ENCODE measurements around the gene HDGF.
"Not testable (repeated sequence)": the region's sequence is repeated elsewhere in the genome, so short reads cannot be mapped to it uniquely, and the experiment has no call there.

The HDGF gene

GRCh38 chr1:156757572-156758253 lies 6.2 kb upstream of the HDGF start:
- not testable (repeated sequence) for DNase-seq (ENCODE audit: low spot score); H3K4me3 Mint-ChIP-seq; H3K27ac Mint-ChIP-seq; H3K4me1 Mint-ChIP-seq (ENCODE audit: low read depth); H3K27me3 Mint-ChIP-seq (ENCODE audit: low read depth); H3K36me3 Mint-ChIP-seq (ENCODE audit: low read depth); H3K9me3 Mint-ChIP-seq

GRCh38 chr1:156756355-156756754 lies 4.9 kb upstream of the HDGF start:
- Mint-ChIP-seq H3K9me3 (no peaks in the 10 kb centered on the region), H3K36me3 (ENCODE audit: low read depth) (no peaks in the 10 kb centered on the region), H3K27ac (no peak overlapping the region), H3K4me3 (no peak overlapping the region), H3K4me1 (ENCODE audit: low read depth) (peaks cover 10% of the 10 kb centered on the region), H3K27me3 (ENCODE audit: low read depth) (no peaks in the 10 kb centered on the region)
- no peak for DNase-seq (ENCODE audit: low spot score)

GRCh38 chr1:156755527-156755950 lies 4.1 kb upstream of the HDGF start:
- Mint-ChIP-seq H3K4me1 (ENCODE audit: low read depth) (peaks cover 10% of the 10 kb centered on the region), H3K27me3 (ENCODE audit: low read depth) (no peaks in the 10 kb centered on the region), H3K27ac (no peak overlapping the region), H3K36me3 (ENCODE audit: low read depth) (peaks cover 1% of the 10 kb centered on the region), H3K9me3 (no peaks in the 10 kb centered on the region), H3K4me3 (no peak overlapping the region)
- no peak for DNase-seq (ENCODE audit: low spot score)

GRCh38 chr1:156754219-156754618 lies 2.7 kb upstream of the HDGF start:
- H3K27me3 Mint-ChIP-seq (ENCODE audit: low read depth): no peaks in the 10 kb centered on the region
- peaks cover 13% of the 10 kb centered on the region for H3K36me3 Mint-ChIP-seq (ENCODE audit: low read depth)
- H3K27ac Mint-ChIP-seq: no peak overlapping the region
- H3K9me3 Mint-ChIP-seq: no peaks in the 10 kb centered on the region
- H3K4me3 Mint-ChIP-seq: no peak overlapping the region
- no peak for DNase-seq (ENCODE audit: low spot score)
- H3K4me1 Mint-ChIP-seq (ENCODE audit: low read depth): peaks cover 20% of the 10 kb centered on the region

GRCh38 chr1:156752843-156753482 lies 1.5 kb upstream of the HDGF start:
- Mint-ChIP-seq H3K27ac (peak overlapping the region; percentile 67), H3K9me3 (no peaks in the 10 kb centered on the region), H3K4me1 (ENCODE audit: low read depth) (peaks cover 33% of the 10 kb centered on the region), H3K36me3 (ENCODE audit: low read depth) (peaks cover 23% of the 10 kb centered on the region), H3K4me3 (peak overlapping the region; percentile 95), H3K27me3 (ENCODE audit: low read depth) (no peaks in the 10 kb centered on the region)
- DNase-seq (ENCODE audit: low spot score): no peak

- no peaks in the 10 kb centered on the region for H3K9me3 Mint-ChIP-seq
- H3K36me3 Mint-ChIP-seq (ENCODE audit: low read depth): peaks cover 23% of the 10 kb centered on the region
- peak overlapping the region; percentile 94 for H3K27ac Mint-ChIP-seq
- H3K27me3 Mint-ChIP-seq (ENCODE audit: low read depth): no peaks in the 10 kb centered on the region
- peaks cover 40% of the 10 kb centered on the region for H3K4me1 Mint-ChIP-seq (ENCODE audit: low read depth)
- DNase-seq (ENCODE audit: low spot score): peak; percentile 95
- peak overlapping the region; percentile 95 for H3K4me3 Mint-ChIP-seq
These were observed 444 bp upstream of the HDGF start for GRCh38 chr1:156751757-156752481.

GRCh38 chr1:156750711-156751450 lies 594 bp downstream of the HDGF start:
- H3K27me3 Mint-ChIP-seq (ENCODE audit: low read depth): no peaks in the 10 kb centered on the region
- peak; percentile 34 for DNase-seq (ENCODE audit: low spot score)
- no peaks in the 10 kb centered on the region for H3K9me3 Mint-ChIP-seq
- peak overlapping the region; percentile 98 for H3K4me3 Mint-ChIP-seq
- H3K36me3 Mint-ChIP-seq (ENCODE audit: low read depth): peaks cover 25% of the 10 kb centered on the region
- H3K4me1 Mint-ChIP-seq (ENCODE audit: low read depth): peaks cover 47% of the 10 kb centered on the region
- peak overlapping the region; percentile 96 for H3K27ac Mint-ChIP-seq

GRCh38 chr1:156750191-156750672 lies 1.2 kb downstream of the HDGF start:
- Mint-ChIP-seq H3K36me3 (ENCODE audit: low read depth) (peaks cover 30% of the 10 kb centered on the region), H3K27me3 (ENCODE audit: low read depth) (no peaks in the 10 kb centered on the region), H3K9me3 (no peaks in the 10 kb centered on the region), H3K4me1 (ENCODE audit: low read depth) (peaks cover 53% of the 10 kb centered on the region), H3K27ac (peak overlapping the region; percentile 96), H3K4me3 (peak overlapping the region; percentile 98)
- peak; percentile 37 for DNase-seq (ENCODE audit: low spot score)

GRCh38 chr1:156749419-156750118 lies 1.9 kb downstream of the HDGF start:
- no peaks in the 10 kb centered on the region for H3K27me3 Mint-ChIP-seq (ENCODE audit: low read depth)
- H3K27ac Mint-ChIP-seq: peak overlapping the region; percentile 96
- H3K4me1 Mint-ChIP-seq (ENCODE audit: low read depth): peaks cover 54% of the 10 kb centered on the region
- H3K9me3 Mint-ChIP-seq: no peaks in the 10 kb centered on the region
- H3K4me3 Mint-ChIP-seq: peak overlapping the region; percentile 98
- no peak for DNase-seq (ENCODE audit: low spot score)
- peaks cover 35% of the 10 kb centered on the region for H3K36me3 Mint-ChIP-seq (ENCODE audit: low read depth)

- H3K27me3 Mint-ChIP-seq (ENCODE audit: low read depth): no peaks in the 10 kb centered on the region
- peaks cover 39% of the 10 kb centered on the region for H3K36me3 Mint-ChIP-seq (ENCODE audit: low read depth)
- no peaks in the 10 kb centered on the region for H3K9me3 Mint-ChIP-seq
- DNase-seq (ENCODE audit: low spot score): no peak
- H3K4me1 Mint-ChIP-seq (ENCODE audit: low read depth): peaks cover 52% of the 10 kb centered on the region
- H3K27ac Mint-ChIP-seq: peak overlapping the region; percentile 96
- H3K4me3 Mint-ChIP-seq: peak overlapping the region; percentile 98
These were observed 2.6 kb downstream of the HDGF start for GRCh38 chr1:156748670-156749418.

- no peak for DNase-seq (ENCODE audit: low spot score)
- Mint-ChIP-seq H3K36me3 (ENCODE audit: low read depth) (peaks cover 43% of the 10 kb centered on the region), H3K27me3 (ENCODE audit: low read depth) (no peaks in the 10 kb centered on the region)
These were observed 3.5 kb downstream of the HDGF start for GRCh38 chr1:156747742-156748669.

More at GRCh38 chr1:156747742-156748669, 3.5 kb downstream of the HDGF start:
- peaks cover 50% of the 10 kb centered on the region for H3K4me1 Mint-ChIP-seq (ENCODE audit: low read depth)
- H3K4me3 Mint-ChIP-seq: peak overlapping the region; percentile 98
- H3K9me3 Mint-ChIP-seq: no peaks in the 10 kb centered on the region
- peak overlapping the region; percentile 96 for H3K27ac Mint-ChIP-seq
